Neural cell (in vitro differentiated cells): ENCODE measurements around the gene FGGY. TPM values are rescaled to one million over a fixed set of nuclear protein-coding genes. Genes with fewer than 3 reads are reported as not detected.

Source experiments
- H2AFZ ChIP-seq: fragments of 200-600, 300-800 bp; sonication (generic), shearing (Covaris generic); 2 replicates; pipeline ENCODE4 v1.6.0; 2014; ENCODE audit warnings: low read depth, mild to moderate bottlenecking, antibody characterized with exemption, low read length, moderate library complexity
- H3F3A ChIP-seq: fragments of 200-600 bp; shearing (Covaris generic); 2 replicates; pipeline ENCODE4 v1.6.1; 2016; ENCODE audit warnings: mild to moderate bottlenecking, moderate library complexity, mixed read lengths, antibody characterized with exemption, low read length; ENCODE audit not compliant: insufficient read depth, poor library complexity, severe bottlenecking
- H3K27ac ChIP-seq: fragments of 200-600, 300-800 bp; sonication (generic), shearing (Covaris generic); 2 replicates; pipeline ENCODE4 v1.5.1; 2014; ENCODE audit warnings: mild to moderate bottlenecking, low read length, moderate library complexity
- H3K27me3 ChIP-seq: fragments of 300-800, 200-600 bp; sonication (generic), shearing (Covaris generic); 2 replicates; pipeline ENCODE4 v1.6.0; 2014; ENCODE audit warnings: mild to moderate bottlenecking, low read depth, low read length, moderate library complexity; ENCODE audit not compliant: insufficient read depth
- H3K36me3 ChIP-seq: fragments of 300-800, 200-600 bp; sonication (generic), shearing (Covaris generic); 2 replicates; pipeline ENCODE4 v1.5.1; 2014; ENCODE audit warnings: mild to moderate bottlenecking, antibody characterized with exemption, low read length, moderate library complexity; ENCODE audit not compliant: insufficient read depth
- H3K4me2 ChIP-seq: fragments of 300-800, 200-600 bp; sonication (generic), shearing (Covaris generic); 2 replicates; pipeline ENCODE4 v1.6.0; 2014; ENCODE audit warnings: mild to moderate bottlenecking, low read length
- H3K4me3 ChIP-seq: fragments of 300-800, 200-600 bp; sonication (generic), shearing (Covaris generic); 2 replicates; pipeline ENCODE4 v1.5.1; 2014; ENCODE audit warnings: mild to moderate bottlenecking, low read length, moderate library complexity
- H3K79me2 ChIP-seq: fragments of 200-600 bp; shearing (Covaris generic); replicated peaks from 2 replicates; pipeline ENCODE4 v1.6.0; 2014; ENCODE audit warnings: mild to moderate bottlenecking, low read length, moderate library complexity; ENCODE audit not compliant: insufficient read depth
- H3K9ac ChIP-seq: fragments of 300-800, 200-600 bp; sonication (generic), shearing (Covaris generic); 2 replicates; pipeline ENCODE4 v1.6.1; 2016; ENCODE audit warnings: mild to moderate bottlenecking, low read length, mixed read lengths
- H3K9me2 ChIP-seq: fragments of 200-600 bp; shearing (Covaris generic); 2 replicates; pipeline ENCODE4 v1.6.1; 2016; ENCODE audit warnings: mild to moderate bottlenecking, low read length, mixed read lengths; ENCODE audit not compliant: insufficient read depth
- H3K9me3 ChIP-seq: fragments of 200-600, 300-800 bp; sonication (generic), shearing (Covaris generic); 2 replicates; pipeline ENCODE4 v1.6.1; 2016; ENCODE audit warnings: mild to moderate bottlenecking, mixed run types, low read length, moderate library complexity, mixed read lengths
- H4K20me1 ChIP-seq: fragments of 200-600 bp; shearing (Covaris generic); 2 replicates; pipeline ENCODE4 v1.6.1; 2016; ENCODE audit warnings: mild to moderate bottlenecking, mixed run types; ENCODE audit not compliant: insufficient read depth
- EP300 ChIP-seq: fragments of 450-650 bp; conservative IDR thresholded peaks from 2 replicates; pipeline ENCODE4 v1.6.1; 2014; ENCODE audit warnings: antibody characterized with exemption, mild to moderate bottlenecking, moderate library complexity; ENCODE audit not compliant: poor library complexity, severe bottlenecking
- EZH2 ChIP-seq: fragments of 200-600, 300-800 bp; shearing (Covaris generic), sonication (generic); IDR thresholded peaks from 2 replicates; pipeline ENCODE4 v1.6.1; 2014; ENCODE audit warnings: antibody characterized with exemption, low read length, borderline replicate concordance, mild to moderate bottlenecking; ENCODE audit not compliant: insufficient read depth, poor library complexity, severe bottlenecking
- MXI1 ChIP-seq: fragments of 450-650 bp; conservative IDR thresholded peaks from 2 replicates; pipeline ENCODE4 v1.6.1; 2014; ENCODE audit warnings: antibody characterized with exemption, mild to moderate bottlenecking; ENCODE audit not compliant: poor library complexity, severe bottlenecking
- POLR2AphosphoS5 ChIP-seq: IDR thresholded peaks from 2 replicates; pipeline ENCODE4 v1.6.1; 2012
- RAD21 ChIP-seq: fragments of 450-650 bp; conservative IDR thresholded peaks from 2 replicates; pipeline ENCODE4 v1.6.1; 2014; ENCODE audit warnings: antibody characterized with exemption, mild to moderate bottlenecking, moderate library complexity
- SMC3 ChIP-seq: fragments of 450-650 bp; conservative IDR thresholded peaks from 2 replicates; pipeline ENCODE4 v1.6.1; 2014; ENCODE audit warnings: antibody characterized with exemption, mild to moderate bottlenecking, moderate library complexity; ENCODE audit not compliant: poor library complexity
- TAF1 ChIP-seq: IDR thresholded peaks from 2 replicates; pipeline ENCODE4 v1.6.1; 2012; ENCODE audit warnings: low read depth
- polyA plus RNA-seq: library from polyadenylated mRNA; depleted of rRNA; stranded (reverse); fragments of >200 nt; gene quantifications from 2 replicates; pipeline ENCODE4 v1.2.3, GENCODE V29; 2014
- TF ChIP-seq, protein P1 (sequence below): IDR thresholded peaks from 2 replicates; pipeline ENCODE4 v1.6.1; 2012; ENCODE audit warnings: borderline replicate concordance
- TF ChIP-seq, protein P2 (sequence below): fragments of 450-650 bp; IDR thresholded peaks from 2 replicates; pipeline ENCODE4 v1.5.1; 2014; ENCODE audit warnings: antibody characterized with exemption, mild to moderate bottlenecking, moderate library complexity; ENCODE audit not compliant: poor library complexity, severe bottlenecking

FGGY gene
- polyA plus RNA-seq, 1 donor from 2014 or later: 7.4 TPM

DNA sequence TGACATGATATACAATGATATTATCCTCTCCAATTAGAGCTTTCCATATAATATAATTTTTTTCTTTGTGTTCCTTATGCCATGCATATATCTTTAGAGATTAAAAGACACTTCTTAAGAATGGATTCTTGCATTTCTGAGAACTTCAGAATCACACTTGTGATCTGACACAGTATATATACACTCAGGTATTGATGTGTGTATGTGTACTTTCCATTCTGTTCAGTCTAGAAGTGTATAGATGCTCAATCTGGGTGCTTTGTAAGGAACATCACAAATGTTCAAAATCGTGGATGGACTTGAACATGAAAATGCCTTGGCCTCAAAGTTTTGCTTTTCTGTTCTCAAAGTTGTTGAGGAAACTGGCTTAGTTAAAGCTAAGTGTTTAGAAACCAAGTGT lies 102.7 kb downstream of the FGGY start:
- no peak for TF ChIP-seq EP300
- no peak for TF ChIP-seq EZH2
- no peak for TF ChIP-seq RAD21
- no peak for TF ChIP-seq MXI1
- TF ChIP-seq SMC3: no peak
- TF ChIP-seq POLR2AphosphoS5: no peak
- no peak for TF ChIP-seq TAF1
- TF ChIP-seq, protein P1, sequence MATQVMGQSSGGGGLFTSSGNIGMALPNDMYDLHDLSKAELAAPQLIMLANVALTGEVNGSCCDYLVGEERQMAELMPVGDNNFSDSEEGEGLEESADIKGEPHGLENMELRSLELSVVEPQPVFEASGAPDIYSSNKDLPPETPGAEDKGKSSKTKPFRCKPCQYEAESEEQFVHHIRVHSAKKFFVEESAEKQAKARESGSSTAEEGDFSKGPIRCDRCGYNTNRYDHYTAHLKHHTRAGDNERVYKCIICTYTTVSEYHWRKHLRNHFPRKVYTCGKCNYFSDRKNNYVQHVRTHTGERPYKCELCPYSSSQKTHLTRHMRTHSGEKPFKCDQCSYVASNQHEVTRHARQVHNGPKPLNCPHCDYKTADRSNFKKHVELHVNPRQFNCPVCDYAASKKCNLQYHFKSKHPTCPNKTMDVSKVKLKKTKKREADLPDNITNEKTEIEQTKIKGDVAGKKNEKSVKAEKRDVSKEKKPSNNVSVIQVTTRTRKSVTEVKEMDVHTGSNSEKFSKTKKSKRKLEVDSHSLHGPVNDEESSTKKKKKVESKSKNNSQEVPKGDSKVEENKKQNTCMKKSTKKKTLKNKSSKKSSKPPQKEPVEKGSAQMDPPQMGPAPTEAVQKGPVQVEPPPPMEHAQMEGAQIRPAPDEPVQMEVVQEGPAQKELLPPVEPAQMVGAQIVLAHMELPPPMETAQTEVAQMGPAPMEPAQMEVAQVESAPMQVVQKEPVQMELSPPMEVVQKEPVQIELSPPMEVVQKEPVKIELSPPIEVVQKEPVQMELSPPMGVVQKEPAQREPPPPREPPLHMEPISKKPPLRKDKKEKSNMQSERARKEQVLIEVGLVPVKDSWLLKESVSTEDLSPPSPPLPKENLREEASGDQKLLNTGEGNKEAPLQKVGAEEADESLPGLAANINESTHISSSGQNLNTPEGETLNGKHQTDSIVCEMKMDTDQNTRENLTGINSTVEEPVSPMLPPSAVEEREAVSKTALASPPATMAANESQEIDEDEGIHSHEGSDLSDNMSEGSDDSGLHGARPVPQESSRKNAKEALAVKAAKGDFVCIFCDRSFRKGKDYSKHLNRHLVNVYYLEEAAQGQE: no peak
- TF ChIP-seq, protein P2, sequence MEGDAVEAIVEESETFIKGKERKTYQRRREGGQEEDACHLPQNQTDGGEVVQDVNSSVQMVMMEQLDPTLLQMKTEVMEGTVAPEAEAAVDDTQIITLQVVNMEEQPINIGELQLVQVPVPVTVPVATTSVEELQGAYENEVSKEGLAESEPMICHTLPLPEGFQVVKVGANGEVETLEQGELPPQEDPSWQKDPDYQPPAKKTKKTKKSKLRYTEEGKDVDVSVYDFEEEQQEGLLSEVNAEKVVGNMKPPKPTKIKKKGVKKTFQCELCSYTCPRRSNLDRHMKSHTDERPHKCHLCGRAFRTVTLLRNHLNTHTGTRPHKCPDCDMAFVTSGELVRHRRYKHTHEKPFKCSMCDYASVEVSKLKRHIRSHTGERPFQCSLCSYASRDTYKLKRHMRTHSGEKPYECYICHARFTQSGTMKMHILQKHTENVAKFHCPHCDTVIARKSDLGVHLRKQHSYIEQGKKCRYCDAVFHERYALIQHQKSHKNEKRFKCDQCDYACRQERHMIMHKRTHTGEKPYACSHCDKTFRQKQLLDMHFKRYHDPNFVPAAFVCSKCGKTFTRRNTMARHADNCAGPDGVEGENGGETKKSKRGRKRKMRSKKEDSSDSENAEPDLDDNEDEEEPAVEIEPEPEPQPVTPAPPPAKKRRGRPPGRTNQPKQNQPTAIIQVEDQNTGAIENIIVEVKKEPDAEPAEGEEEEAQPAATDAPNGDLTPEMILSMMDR: no peak
- Histone ChIP-seq H2AFZ (no peak overlapping the region), H3K27ac (no peak overlapping the region), H3K27me3 (no peaks in the 10 kb centered on the region), H3K36me3 (no peaks in the 10 kb centered on the region), H3K79me2 (no peaks in the 10 kb centered on the region), H4K20me1 (no peaks in the 10 kb centered on the region), H3F3A (no peaks in the 10 kb centered on the region), H3K9me3 (no peaks in the 10 kb centered on the region), H3K9ac (no peak overlapping the region), H3K4me3 (no peak overlapping the region), H3K4me2 (no peak overlapping the region), H3K9me2 (no peaks in the 10 kb centered on the region)

DNA sequence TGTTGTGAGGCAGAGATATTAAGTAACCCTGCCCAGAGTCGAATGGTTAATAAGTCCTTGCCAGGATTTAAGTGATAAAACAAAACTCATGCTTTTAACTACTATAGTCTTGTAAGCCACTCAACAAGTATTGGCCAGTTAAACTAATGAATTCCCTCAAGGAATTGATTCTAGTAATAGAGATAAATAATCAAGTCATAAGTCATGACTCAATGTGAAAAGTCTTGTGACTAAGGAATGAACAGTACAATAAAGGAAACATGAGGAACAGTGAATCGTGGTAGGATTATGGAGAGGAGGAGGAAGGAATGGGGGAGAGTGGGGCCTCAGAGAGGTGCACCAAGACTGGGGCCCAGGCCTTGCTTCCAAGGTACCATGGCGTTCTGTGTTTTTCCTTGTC lies 104.7 kb downstream of the FGGY start:
- H3K9ac ChIP-seq: no peak overlapping the region
- H3K4me2 ChIP-seq: no peak overlapping the region
- H4K20me1 ChIP-seq: no peaks in the 10 kb centered on the region
- H3K27ac ChIP-seq: no peak overlapping the region
- no peak overlapping the region for H3K4me3 ChIP-seq
- H3F3A ChIP-seq: no peaks in the 10 kb centered on the region
- no peaks in the 10 kb centered on the region for H3K79me2 ChIP-seq
- TF ChIP-seq, protein P2: no peak
- H3K9me2 ChIP-seq: no peaks in the 10 kb centered on the region
- no peak overlapping the region for H2AFZ ChIP-seq
- no peaks in the 10 kb centered on the region for H3K9me3 ChIP-seq
- H3K36me3 ChIP-seq: no peaks in the 10 kb centered on the region
- no peaks in the 10 kb centered on the region for H3K27me3 ChIP-seq
